ENCODE measurements around the gene GNE. TPM values are rescaled to one million over a fixed set of nuclear protein-coding genes. Genes with fewer than 3 reads are reported as not detected.

Gene GNE
- 28.7 and 28.9 TPM in 2 replicates for total RNA-seq

GRCh38 chr9:36258208-36258995 is at the start of gene GNE:
TSS of gene GNE (minus strand) at chr9:36258448. CDS start at chr9:36249355, 9,093 bp downstream.

GRCh38 chr9:36190388-36191289 is 67.6 kb downstream of the GNE start, which contains the start of gene CLTA:
TSS of gene CLTA (plus strand) at chr9:36190921. CDS start at chr9:36191057, 136 bp downstream.

GRCh38 chr9:36169166-36169565 is 89.1 kb downstream of the GNE start, which contains the start of gene CCIN:
TSS of gene CCIN (plus strand) at chr9:36169388. CDS start at chr9:36169503, 115 bp downstream.

Other genes with a start within 250 kb of the GNE start
- gene RECK, start 221.5 kb downstream of the GNE start, total RNA-seq, result 7.4 and 11.3 TPM in 2 replicates
- gene GLIPR2, start 121.7 kb downstream of the GNE start, total RNA-seq, result 28.7 and 30.8 TPM in 2 replicates
- 0.84 and 0.89 TPM in 2 replicates for gene CCIN, start 89.1 kb downstream of the GNE start, total RNA-seq
- gene CLTA, start 67.5 kb downstream of the GNE start, total RNA-seq, result 260 and 303 TPM in 2 replicates
- 5.7 and 6.4 TPM in 2 replicates for gene RNF38, start 141.8 kb upstream of the GNE start, total RNA-seq